HCT116 (cell line): Measurements from ENCODE around the gene MMS19. TPM values are rescaled to one million over a fixed set of nuclear protein-coding genes. Genes with fewer than 3 reads are reported as not detected.
A peak's percentile ranks its signal among the peaks of the same experiment; 100 is the strongest.

ENCODE experiments used
- ATAC-seq: fragments of 200-7000 bp; cut with Tn5 transposase; 2 replicates; pipeline ENCODE4 v1.9.1; 2020; ENCODE audit warnings: mild to moderate bottlenecking, moderate library complexity
- BruUV-seq: library from RNA; stranded (reverse); fragments of 400-500 nt; replicated peaks from 2 replicates; lab custom pipeline; 2021; lab: Mats Ljungman, UMichigan
- CTCF ChIA-PET: fragments of 300-600 bp; sonication (Branson Sonifier 250); formaldehyde crosslinking; loops from one replicate; lab custom pipeline; 2021; ENCODE audit warnings: antibody characterized with exemption; lab: Charles Lee
- POLR2A ChIA-PET: fragments of 300-600, 350-600 bp; sonication (Branson Sonifier 250); formaldehyde crosslinking; loops from one replicate; lab custom pipeline; 2021; ENCODE audit warnings: antibody characterized with exemption; lab: Charles Lee
- RAD21 ChIA-PET, 2 experiments: fragments of 300-600 bp; sonication (Branson Sonifier 250); formaldehyde crosslinking; loops; one replicate each; lab custom pipeline; 2023; ENCODE audit warnings: low total read pairs in 2 of 2; ENCODE audit not compliant: uncharacterized antibody in 2 of 2, unreplicated experiment in 2 of 2, low non-redundant PET in 1 of 2; lab: Charles Lee
- DNase-seq: peaks from one replicate; pipeline ENCODE4 v3.0.0-alpha.2; 2010; ENCODE audit warnings: low read depth, low spot score
- H2AFZ ChIP-seq: fragments of 200-600 bp; shearing (Covaris generic), sonication (generic); 2 replicates; pipeline ENCODE4 v1.6.1; 2017; ENCODE audit warnings: low read depth, mixed run types, mixed read lengths, antibody characterized with exemption, low read length; ENCODE audit not compliant: poor library complexity, severe bottlenecking
- H3K27ac ChIP-seq: 2 replicates; pipeline ENCODE4 v1.5.1; 2012; ENCODE audit warnings: low read depth, low read length
- H3K27me3 ChIP-seq: fragments of 200-600 bp; sonication (generic); 2 replicates; pipeline ENCODE4 v1.6.1; 2016; ENCODE audit warnings: mixed run types, low read length, mixed read lengths; ENCODE audit not compliant: insufficient read depth
- H3K36me3 ChIP-seq, 2 experiments: fragments of 200-500 bp in 1 of 2; fragments of 200-600 bp in 1 of 2; sonication (Bioruptor generic) in 1 of 2; sonication (generic) in 1 of 2; 2 replicates each; pipeline versions ENCODE4 v1.5.1 to v1.6.1; 2014 to 2016; ENCODE audit warnings: low read length in 2 of 2, inconsistent platforms in 1 of 2, mixed read lengths in 1 of 2, mixed run types in 1 of 2; ENCODE audit not compliant: insufficient read depth in 2 of 2, control insufficient read depth in 1 of 2
- H3K4me1 ChIP-seq, 2 experiments: fragments of 200-600 bp in 1 of 2; sonication (generic) in 1 of 2; 2 replicates each; pipeline versions ENCODE4 v1.5.1 to v1.6.1; 2012 to 2017; ENCODE audit warnings: low read length in 2 of 2, inconsistent platforms in 1 of 2, mild to moderate bottlenecking in 1 of 2, mixed read lengths in 1 of 2, mixed run types in 1 of 2, moderate library complexity in 1 of 2; ENCODE audit not compliant: insufficient read depth in 2 of 2, control insufficient read depth in 1 of 2
- H3K4me2 ChIP-seq: fragments of 200-600 bp; sonication (generic); 2 replicates; pipeline ENCODE4 v1.6.1; 2017; ENCODE audit warnings: mixed run types, low read length, mixed read lengths
- H3K4me3 ChIP-seq, 2 experiments: fragments of 200-600 bp in 1 of 2; sonication (generic) in 1 of 2; replicated peaks in 1 of 2; 2 replicates each; pipeline ENCODE4 v1.5.1; 2011 to 2016; ENCODE audit warnings: low read length in 2 of 2, control low read depth in 1 of 2, low read depth in 1 of 2, mild to moderate bottlenecking in 1 of 2, mixed read lengths in 1 of 2, mixed run types in 1 of 2
- H3K79me2 ChIP-seq: fragments of 200-600 bp; sonication (generic); 2 replicates; pipeline ENCODE4 v1.6.1; 2017; ENCODE audit warnings: mild to moderate bottlenecking, mixed run types, low read length, moderate library complexity, mixed read lengths; ENCODE audit not compliant: insufficient read depth
- H3K9ac ChIP-seq: fragments of 200-600 bp; sonication (generic); 2 replicates; pipeline ENCODE4 v1.6.1; 2016; ENCODE audit warnings: low read length, mixed read lengths
- H3K9me2 ChIP-seq: fragments of 200-600 bp; sonication (generic), shearing (Covaris generic); 2 replicates; pipeline ENCODE4 v1.6.1; 2017; ENCODE audit warnings: mixed run types, mild to moderate bottlenecking, moderate library complexity; ENCODE audit not compliant: insufficient read depth
- H3K9me3 ChIP-seq, 2 experiments: fragments of 200-500 bp in 1 of 2; fragments of 200-600 bp in 1 of 2; sonication (Bioruptor generic) in 1 of 2; sonication (generic) in 1 of 2; 2 replicates each; pipeline ENCODE4 v1.6.1; 2014 to 2017; ENCODE audit warnings: low read length in 2 of 2, mixed read lengths in 2 of 2, inconsistent platforms in 1 of 2, low read depth in 1 of 2, mild to moderate bottlenecking in 1 of 2, mixed run types in 1 of 2, moderate library complexity in 1 of 2; ENCODE audit not compliant: control insufficient read depth in 1 of 2, insufficient read depth in 1 of 2
- H4K20me1 ChIP-seq: fragments of 200-600 bp; sonication (generic), shearing (Covaris generic); 2 replicates; pipeline ENCODE4 v1.6.1; 2017; ENCODE audit warnings: mixed run types, mild to moderate bottlenecking, moderate library complexity; ENCODE audit not compliant: insufficient read depth
- CBX3 ChIP-seq: IDR thresholded peaks from 2 replicates; pipeline ENCODE4 v1.6.1; 2012; ENCODE audit warnings: low read depth
- CEBPB ChIP-seq: IDR thresholded peaks from 2 replicates; pipeline ENCODE4 v1.6.1; 2012; ENCODE audit warnings: low read depth
- EGR1 ChIP-seq: IDR thresholded peaks from 2 replicates; pipeline ENCODE4 v1.6.1; 2012; ENCODE audit warnings: low read depth
- ELF1 ChIP-seq: IDR thresholded peaks from 2 replicates; pipeline ENCODE4 v1.6.1; 2012; ENCODE audit warnings: low read depth, borderline replicate concordance
- FOSL1 ChIP-seq: IDR thresholded peaks from 2 replicates; pipeline ENCODE4 v1.6.1; 2012; ENCODE audit warnings: low read depth
- JUND ChIP-seq: IDR thresholded peaks from 2 replicates; pipeline ENCODE4 v1.6.1; 2012
- POLR2AphosphoS5 ChIP-seq: IDR thresholded peaks from 2 replicates; pipeline ENCODE4 v1.6.1; 2011; ENCODE audit warnings: mild to moderate bottlenecking, low read depth, low read length, moderate library complexity
- SIN3A ChIP-seq: IDR thresholded peaks from 2 replicates; pipeline ENCODE4 v1.6.1; 2012; ENCODE audit warnings: low read depth
- SP1 ChIP-seq: IDR thresholded peaks from 2 replicates; pipeline ENCODE4 v1.6.1; 2012; ENCODE audit warnings: low read depth
- TCF7L2 ChIP-seq: IDR thresholded peaks from 2 replicates; pipeline ENCODE4 v1.7.0; 2011; ENCODE audit warnings: borderline replicate concordance, inconsistent platforms; ENCODE audit not compliant: insufficient read depth, insufficient read length; ENCODE audit errors: extremely low read depth
- YY1 ChIP-seq: IDR thresholded peaks from 2 replicates; pipeline ENCODE4 v1.6.1; 2011; ENCODE audit warnings: low read length, low read depth, moderate library complexity, mild to moderate bottlenecking; ENCODE audit not compliant: insufficient replicate concordance; ENCODE audit errors: extremely low read depth
- intact Hi-C: fragments of 100-400 bp; cut with micrococcal nuclease; formaldehyde crosslinking; loops from 2 replicates; pipeline ENCODE4 v1.10.0; 2022
- total RNA-seq: library from RNA; stranded (reverse); gene quantifications from one replicate; pipeline ENCODE4 v1.2.1, GENCODE V29; 2021; ENCODE audit not compliant: unreplicated experiment
- TF ChIP-seq, protein P1 (sequence below): IDR thresholded peaks from 2 replicates; pipeline ENCODE4 v1.6.1; 2012; ENCODE audit warnings: low read depth
- TF ChIP-seq, protein P2 (sequence below): IDR thresholded peaks from 2 replicates; pipeline ENCODE4 v1.6.1; 2012

The MMS19 gene
- total RNA-seq, 1 experiment from 2014 or later = 101 TPM

DNA sequence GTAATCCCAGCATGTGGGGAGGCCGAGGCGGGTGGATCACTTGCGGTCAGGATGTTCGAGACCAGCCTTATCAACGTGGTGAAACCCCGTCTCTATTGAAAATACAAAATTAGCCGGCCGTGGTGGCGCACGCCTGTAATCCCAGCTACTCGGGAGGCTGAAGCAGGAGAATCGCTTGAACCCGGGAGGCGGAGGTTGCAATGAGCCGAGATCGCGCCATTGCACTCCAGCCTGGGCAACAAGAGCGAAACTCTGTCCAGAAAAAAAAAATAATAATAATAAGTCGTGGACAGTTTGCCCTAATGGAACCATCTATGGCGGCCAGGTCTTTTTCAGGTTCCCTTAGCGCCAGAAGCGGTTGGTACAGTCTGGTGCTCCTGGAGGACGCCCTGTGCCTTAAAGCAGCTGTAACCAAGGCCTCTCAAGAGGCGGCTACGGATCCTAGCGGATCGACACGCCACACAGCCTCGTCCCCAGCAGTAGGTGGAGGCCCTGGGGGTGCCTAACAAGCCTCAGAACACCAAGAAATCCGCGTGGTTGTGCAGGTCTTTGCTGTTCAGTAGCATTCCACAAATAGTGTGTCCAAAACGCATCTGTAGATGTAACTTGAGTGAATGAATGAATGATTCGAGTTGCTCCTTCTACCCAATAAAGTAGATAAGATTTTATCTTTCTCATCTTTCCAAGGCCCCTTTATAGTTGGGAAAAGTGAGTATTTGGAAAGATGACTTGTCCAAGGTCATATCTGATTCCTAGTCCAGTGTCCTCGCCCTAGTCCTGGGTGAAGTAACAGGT is 71.2 kb downstream of the MMS19 start:
- CTCF ChIA-PET = no interaction called here
- Histone ChIP-seq H3K36me3 (peaks cover 28 to 40% of the 10 kb centered on the region in 2 experiments), H3K27me3 (no peaks in the 10 kb centered on the region), H2AFZ (no peak overlapping the region), H4K20me1 (peaks cover 14% of the 10 kb centered on the region; the same call in 1 of the 2 replicates), H3K4me1 (peaks cover 8 to 32% of the 10 kb centered on the region in 2 experiments), H3K9me2 (no peaks in the 10 kb centered on the region), H3K4me2 (peak overlapping the region; percentile 85), H3K27ac (peak overlapping the region; percentile 96), H3K9me3 (no peaks in the 10 kb centered on the region), H3K4me3 (peak overlapping the region; percentile 87 to 98), H3K79me2 (peaks cover 64% of the 10 kb centered on the region), H3K9ac (peak overlapping the region; percentile 100)
- ATAC-seq (no peak), DNase-seq (no peak)
- no TSS peak for BruUV-seq
- intact Hi-C loops = loop anchor here (1.0 kb wide), 1 partner anchor 26 kb away; the partner anchor contains the start of gene RRP12
- POLR2A ChIA-PET = interaction anchor here (0.9 kb wide), 1 partner anchor 72 kb away, joined by 3 read pairs; the partner anchor contains the start of gene UBTD1
- no peak for TF ChIP-seq ELF1
- RAD21 ChIA-PET = no interaction called here

DNA sequence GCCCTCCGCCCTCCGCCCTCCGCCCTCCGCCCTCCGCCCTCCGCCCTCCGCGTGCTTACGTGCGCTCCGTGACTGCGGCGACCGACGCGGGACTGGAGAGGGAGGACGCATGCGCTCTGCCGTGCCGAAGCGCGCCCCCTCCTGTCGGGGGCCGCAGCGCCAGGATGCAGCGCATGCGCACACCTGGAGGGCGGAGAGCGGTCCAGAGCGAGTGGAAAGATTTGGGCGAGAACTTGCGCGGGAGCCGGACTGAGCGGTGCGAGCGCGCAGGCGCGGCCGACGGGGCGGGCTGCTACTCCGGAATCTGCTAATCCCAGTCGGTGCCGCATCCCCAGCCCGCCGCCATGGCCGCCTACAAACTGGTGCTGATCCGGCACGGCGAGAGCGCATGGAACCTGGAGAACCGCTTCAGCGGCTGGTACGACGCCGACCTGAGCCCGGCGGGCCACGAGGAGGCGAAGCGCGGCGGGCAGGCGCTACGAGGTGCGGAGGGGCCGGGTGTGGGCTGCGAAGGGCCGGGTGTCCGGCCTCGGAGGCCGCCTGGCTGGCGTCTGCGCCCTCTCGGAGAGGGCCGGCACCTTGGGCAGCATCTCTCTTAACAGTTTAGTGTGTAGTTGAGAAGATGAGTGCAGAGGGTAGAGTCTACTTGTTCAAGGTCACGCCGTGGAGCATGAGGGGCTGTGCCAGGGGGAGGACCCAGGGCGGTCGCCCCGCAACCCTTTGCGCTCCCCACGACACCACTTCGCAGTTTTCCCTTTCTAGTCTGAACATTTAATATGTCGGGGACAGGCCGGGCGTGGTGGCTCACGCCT is 72.1 kb downstream of the MMS19 start, which contains the start of gene PGAM1:
PGAM1 (plus strand) TSS at position 228 of the 812 bp plus-strand sequence; CDS start at position 345, 117 bp downstream.
- Histone ChIP-seq H3K79me2 (peaks cover 56% of the 10 kb centered on the region), H3K36me3 (peaks cover 20 to 33% of the 10 kb centered on the region in 2 experiments), H3K9ac (peak within 1 kb of the TSS; percentile 100), H3K9me2 (no peaks in the 10 kb centered on the region), H3K9me3 (no peaks in the 10 kb centered on the region), H3K27ac (peak within 1 kb of the TSS; percentile 96), H4K20me1 (peaks cover 14% of the 10 kb centered on the region; the same call in 1 of the 2 replicates), H2AFZ (peak within 1 kb of the TSS; percentile 77), H3K4me2 (peak within 1 kb of the TSS; percentile 85), H3K27me3 (no peaks in the 10 kb centered on the region), H3K4me3 (peak within 1 kb of the TSS; percentile 87 to 98), H3K4me1 (peaks cover 8 to 32% of the 10 kb centered on the region in 2 experiments)
- ChIA-PET POLR2A (no interaction called here), CTCF (no interaction called here), RAD21 (no interaction called here)
- DNase-seq (peak; percentile 92), ATAC-seq (peak; percentile 89)
- intact Hi-C loops = loop anchor here (1.0 kb wide), 1 partner anchor 25 kb away; the partner anchor contains the start of gene RRP12
- no TSS peak for BruUV-seq
- TF ChIP-seq EGR1 = no peak
- no peak for TF ChIP-seq CEBPB
- TF ChIP-seq CBX3 = no peak
- no peak for TF ChIP-seq JUND
- peak; percentile 70 for TF ChIP-seq POLR2AphosphoS5
- TF ChIP-seq, protein P1, sequence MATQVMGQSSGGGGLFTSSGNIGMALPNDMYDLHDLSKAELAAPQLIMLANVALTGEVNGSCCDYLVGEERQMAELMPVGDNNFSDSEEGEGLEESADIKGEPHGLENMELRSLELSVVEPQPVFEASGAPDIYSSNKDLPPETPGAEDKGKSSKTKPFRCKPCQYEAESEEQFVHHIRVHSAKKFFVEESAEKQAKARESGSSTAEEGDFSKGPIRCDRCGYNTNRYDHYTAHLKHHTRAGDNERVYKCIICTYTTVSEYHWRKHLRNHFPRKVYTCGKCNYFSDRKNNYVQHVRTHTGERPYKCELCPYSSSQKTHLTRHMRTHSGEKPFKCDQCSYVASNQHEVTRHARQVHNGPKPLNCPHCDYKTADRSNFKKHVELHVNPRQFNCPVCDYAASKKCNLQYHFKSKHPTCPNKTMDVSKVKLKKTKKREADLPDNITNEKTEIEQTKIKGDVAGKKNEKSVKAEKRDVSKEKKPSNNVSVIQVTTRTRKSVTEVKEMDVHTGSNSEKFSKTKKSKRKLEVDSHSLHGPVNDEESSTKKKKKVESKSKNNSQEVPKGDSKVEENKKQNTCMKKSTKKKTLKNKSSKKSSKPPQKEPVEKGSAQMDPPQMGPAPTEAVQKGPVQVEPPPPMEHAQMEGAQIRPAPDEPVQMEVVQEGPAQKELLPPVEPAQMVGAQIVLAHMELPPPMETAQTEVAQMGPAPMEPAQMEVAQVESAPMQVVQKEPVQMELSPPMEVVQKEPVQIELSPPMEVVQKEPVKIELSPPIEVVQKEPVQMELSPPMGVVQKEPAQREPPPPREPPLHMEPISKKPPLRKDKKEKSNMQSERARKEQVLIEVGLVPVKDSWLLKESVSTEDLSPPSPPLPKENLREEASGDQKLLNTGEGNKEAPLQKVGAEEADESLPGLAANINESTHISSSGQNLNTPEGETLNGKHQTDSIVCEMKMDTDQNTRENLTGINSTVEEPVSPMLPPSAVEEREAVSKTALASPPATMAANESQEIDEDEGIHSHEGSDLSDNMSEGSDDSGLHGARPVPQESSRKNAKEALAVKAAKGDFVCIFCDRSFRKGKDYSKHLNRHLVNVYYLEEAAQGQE = no peak
- peak; percentile 43 for TF ChIP-seq YY1
- no peak for TF ChIP-seq TCF7L2
- no peak for TF ChIP-seq FOSL1
- TF ChIP-seq, protein P2, sequence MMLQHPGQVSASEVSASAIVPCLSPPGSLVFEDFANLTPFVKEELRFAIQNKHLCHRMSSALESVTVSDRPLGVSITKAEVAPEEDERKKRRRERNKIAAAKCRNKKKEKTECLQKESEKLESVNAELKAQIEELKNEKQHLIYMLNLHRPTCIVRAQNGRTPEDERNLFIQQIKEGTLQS = no peak
- TF ChIP-seq ELF1 = no peak
- TF ChIP-seq SP1 = 0 out of 2 replicates have a peak, but pooled peaks have one; percentile 35
- TF ChIP-seq SIN3A = peak; percentile 70
